Stimulated activated CD8-positive, alpha-beta memory T cell treated with anti-CD3 and anti-CD28 coated beads, Interleukin-2, amount 100 ng/mL, for 1 hour (primary cell): ENCODE results near the gene PRKN.

Experiments used
- DNase-seq, 2 donors: peaks; one replicate each; pipeline ENCODE4 v3.0.0-alpha.2; 2020; ENCODE audit warnings: low read depth in 2 of 2

Gene PRKN

DNA sequence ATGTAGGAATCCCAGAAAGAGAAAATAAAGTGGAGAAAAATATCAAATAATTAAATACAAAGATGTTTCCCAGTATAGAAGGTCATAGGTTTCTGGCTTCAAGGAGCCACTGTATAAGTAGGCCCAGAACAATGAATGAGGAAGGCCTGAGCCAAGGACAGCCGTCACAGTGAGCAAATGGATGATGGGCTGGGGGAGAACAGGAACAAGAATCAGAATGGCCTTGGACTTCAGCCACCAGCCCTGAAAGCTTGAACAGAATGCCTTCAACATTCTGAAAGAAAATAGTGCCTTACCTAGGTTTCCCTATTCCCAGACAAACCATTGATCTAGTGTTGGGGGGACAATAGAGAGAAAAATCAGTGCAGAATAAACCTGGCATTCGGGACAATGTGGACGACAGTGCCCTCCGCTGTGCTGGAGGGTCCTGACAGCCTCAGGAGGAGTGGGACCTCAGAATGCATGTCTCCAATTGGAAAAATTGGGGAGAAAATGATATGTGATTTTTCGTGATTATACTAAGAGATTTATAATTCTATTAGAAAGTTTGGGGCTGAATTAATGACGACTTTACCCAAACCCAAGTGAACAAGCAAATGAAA is 1119.8 kb downstream of the PRKN start:
- no peak for DNase-seq

DNA sequence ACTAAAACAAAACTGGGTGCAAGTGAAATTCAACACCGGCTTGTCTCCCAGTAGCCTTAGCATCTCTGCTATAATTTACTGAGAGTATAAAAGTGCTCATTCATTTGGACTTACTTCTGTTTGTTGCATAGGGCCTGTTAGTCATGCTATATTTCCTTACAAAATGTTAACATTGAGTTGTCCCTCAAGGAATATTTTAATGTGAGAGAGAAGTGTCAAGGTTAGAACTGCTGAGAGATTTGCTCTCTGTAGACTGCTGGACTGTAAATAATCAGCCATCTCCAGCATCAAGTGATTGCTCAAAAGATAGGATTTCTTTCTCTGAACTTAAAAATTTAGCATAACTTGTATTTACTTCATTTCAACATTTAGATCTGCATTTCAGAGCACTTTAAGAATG is 1125.2 kb downstream of the PRKN start:
- no peak for DNase-seq

DNA sequence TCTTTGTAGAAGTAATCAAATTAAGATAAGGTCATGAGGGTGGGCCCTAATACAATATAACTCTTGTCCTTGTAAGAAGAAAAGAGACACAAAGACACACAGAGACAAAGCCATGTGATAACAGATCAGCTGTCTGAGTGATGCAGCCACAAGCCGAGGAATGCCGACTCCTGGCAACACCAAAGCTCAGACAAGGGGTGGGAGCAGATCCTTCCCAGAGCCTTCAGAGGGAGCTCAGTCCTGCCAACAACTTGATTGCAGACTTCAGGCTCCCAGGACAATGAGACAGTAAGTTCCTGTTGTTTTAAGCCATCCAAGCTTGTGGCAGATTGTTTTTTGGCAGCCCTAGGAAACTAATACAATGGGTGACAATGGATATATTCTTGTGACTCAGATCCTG is 1128.7 kb downstream of the PRKN start:
- no peak for DNase-seq

DNA sequence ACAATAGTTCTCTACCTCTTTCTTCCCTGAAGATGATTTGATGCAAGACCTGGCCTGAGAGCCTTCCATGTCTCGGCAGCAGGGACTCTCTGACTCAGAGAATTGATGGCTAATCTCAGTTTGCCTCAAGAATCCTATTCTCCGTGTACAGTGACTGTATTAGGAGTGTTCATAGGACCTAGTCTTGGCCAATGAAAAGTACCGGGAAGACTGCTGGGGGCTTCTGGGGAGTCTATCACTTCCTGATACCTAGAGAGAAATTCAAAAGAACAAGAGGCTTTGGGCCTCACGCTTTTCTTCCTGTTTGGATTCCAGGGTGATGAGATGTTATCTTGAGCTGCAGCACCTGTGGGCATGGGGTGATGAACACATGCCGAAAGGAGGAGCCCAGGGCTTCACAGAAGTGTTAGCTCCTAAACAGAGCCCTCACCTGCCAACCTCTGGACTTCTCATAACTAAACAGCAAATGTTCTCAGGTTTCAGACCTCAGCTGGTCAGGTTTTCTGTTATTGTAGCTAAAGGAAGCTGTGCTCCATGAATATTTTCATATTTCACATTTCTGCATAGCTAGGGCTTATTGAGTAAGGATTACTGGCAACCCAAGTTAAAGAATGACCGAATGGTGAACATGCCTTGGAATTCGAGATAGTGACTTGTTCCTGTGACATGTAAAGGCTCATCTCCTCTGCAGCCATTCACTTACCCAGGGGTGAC is 1130.6 kb downstream of the PRKN start:
- no peak for DNase-seq

DNA sequence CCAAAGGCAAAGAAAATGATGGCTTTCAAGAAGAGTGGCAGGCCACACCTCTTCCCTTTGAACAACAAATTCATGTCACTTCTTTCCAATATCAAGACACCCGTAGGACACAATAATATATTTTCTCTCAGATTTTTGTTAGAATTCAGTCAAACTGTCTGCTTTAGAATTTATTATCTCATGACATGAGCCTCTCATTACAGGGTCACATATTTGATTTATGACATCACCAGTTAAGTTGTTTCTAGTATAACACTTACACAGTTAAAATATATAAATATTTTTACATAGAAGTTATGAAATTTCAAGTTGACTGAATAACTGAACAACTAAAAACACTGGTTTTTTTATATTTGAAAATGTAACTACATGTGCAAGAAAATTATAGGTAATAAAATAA is 1133.2 kb downstream of the PRKN start:
- no peak for DNase-seq

DNA sequence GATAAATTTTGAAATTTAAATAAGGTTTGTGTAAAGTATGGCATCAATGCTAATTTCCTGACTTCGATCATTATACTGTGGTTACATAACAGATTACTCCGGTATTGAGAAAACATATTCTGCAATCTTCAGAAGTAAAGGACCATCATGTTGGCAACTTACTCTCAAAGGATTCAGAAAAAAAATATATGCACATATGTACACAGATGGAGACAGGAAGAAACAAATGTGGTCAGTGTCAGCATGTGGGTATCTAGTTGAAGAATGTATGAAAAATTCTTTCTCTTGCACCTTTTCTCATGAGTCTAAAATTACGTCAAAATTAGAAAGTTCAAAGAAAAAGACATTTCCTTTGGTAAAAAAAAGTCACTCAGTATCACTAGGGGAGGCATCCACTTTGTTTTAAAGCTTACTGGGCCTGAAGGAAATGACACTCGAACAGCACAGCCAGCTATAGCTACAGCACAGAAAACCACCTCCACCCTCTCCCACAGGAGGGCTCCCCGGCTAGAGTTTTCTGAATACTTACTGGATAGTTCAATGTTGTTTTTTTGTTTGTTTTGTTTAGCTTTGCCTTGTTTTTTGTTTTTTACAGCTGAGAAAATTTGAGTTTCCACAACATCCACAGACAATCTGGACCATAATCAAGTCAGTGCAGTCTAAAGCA is 1136.5 kb downstream of the PRKN start:
- DNase-seq, result no peak

DNA sequence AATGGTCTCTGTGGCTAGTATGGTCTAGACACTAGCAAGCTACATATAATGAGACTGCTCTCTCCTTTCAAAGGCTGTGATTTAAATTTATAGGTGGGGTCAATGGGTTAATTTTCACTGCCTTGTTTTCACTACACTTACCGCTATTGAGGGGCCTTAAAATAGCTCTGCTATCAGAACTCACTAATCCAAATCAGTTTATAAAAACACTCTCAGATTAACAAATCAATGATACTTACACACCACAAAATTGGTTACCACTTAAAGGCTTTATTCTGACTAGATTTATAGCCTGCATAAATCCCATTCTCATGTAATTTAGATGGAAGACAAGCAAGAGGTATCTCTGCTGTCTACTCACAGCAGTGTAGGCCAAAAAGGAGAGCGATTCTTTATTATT is 1140.7 kb downstream of the PRKN start:
- no peak for DNase-seq

DNA sequence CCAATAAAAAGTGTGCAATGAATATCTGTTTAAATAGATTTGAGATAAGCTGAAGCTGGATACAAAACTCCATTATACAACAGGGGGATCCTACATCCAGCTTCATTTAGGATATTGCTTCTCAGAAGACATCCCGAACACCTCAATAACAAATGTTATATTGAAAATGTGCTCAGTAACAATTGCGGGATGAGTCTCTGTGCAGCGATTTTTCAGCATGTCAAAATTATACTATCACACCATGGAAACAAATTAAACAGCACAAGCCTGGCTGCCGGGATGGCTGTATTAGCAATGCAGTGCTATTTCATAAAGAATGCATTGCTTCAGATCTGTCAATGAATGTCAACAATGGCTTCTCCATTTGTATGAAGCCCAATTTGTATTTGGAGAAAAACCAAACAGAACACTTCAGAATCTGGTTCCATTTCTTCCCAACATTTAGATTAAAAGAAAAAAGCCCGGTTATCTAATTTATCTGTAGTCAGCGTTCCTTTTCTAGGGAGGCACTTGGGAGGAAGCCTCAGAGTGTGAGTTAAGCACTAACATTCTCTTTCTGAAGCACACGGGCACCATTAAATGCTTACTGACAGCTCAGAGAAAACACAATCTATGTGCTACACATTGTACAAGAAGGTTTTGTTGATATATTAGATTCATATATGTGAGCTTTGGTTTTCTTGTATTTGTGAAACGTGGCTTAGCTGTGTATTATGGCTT is 1142.8 kb downstream of the PRKN start:
- no peak for DNase-seq

DNA sequence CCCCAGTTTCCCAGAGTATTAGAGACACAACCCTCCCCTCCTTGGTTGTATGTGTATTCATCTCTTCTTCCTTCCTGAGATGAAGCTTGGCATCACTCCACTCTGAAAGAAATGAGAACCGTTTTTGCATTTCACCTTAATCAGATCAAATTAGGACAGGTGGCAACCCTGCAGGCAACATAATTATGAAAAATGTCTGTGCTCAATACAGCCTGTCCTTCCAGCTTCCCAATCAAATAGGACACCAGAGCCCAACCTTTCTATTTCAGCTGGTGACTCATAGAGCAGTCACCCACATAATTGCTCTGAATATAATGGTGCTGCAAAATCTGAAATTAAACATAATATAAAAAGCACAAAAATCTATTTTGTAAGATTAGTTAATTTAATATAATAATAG is 1143.5 kb downstream of the PRKN start:
- DNase-seq, result no peak

DNA sequence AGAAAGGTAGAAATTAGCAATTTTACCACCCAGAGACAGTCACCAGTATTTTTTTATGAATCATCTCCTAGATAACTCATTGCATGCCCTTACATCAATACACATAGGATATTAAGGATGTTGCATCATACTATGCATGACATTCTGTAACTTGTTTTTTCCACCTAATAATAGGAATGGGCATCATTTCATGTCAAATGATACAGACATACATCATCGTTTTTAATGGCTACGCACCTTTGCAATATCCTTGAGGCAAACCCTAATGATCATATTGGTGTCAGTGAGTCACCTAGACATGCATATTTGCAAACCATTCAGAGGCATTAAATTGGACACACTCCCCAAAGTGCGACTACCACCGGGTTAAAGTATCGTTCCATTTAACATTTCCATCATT is 1144.0 kb downstream of the PRKN start:
- DNase-seq, result no peak

DNA sequence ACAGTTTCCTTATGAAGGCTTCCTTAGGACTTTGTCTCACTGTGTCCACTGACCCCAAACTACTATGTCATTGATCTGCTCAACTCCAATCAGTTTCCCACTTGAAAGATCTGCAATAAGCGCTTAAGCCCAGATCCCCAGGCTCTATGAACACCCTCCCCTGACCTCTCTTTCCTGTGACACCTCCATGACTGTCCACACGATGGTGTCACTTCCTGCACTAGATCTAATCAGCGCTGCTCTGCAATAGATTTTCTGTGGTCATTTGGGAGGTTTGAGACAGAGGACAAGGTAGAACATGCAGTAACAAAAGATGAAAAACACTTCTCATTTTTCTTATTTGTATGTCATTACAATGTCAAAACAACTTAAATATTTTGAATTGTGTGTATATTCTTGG is 1149.1 kb downstream of the PRKN start:
- DNase-seq, result no peak

DNA sequence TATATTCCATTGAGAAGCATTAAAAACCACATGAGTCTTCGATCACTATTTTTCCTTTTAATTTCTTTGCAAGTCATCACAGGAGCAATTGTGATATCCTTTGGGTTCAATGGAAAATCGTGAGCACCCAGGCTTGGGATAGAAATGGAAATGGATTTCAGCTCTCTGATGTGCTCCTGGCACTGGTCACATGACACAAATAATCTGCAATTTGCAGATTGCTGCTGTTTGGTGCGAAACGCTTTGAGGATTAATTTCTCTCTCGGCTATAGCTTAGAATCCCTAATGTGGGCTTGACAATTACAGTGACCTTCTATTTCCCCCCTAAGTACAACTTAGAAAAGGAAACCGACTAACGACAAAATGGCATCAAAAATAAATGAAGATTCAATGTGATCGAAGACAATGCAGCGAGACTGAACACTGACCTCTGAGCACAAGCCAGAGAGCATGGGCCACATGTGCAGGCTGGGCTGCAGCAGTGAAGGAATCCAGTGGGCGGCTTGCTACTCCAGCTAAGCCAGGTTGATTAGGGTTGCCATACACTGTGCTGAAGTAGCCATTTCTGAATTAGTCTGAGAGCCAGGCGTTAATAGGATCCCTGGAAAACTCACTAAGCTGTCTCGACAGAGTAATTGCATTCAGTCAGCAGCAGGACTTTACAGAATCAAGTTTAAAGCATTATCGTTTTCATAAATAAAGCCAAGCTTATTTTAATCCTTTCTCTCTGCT is 1151.9 kb downstream of the PRKN start:
- DNase-seq, result no peak

DNA sequence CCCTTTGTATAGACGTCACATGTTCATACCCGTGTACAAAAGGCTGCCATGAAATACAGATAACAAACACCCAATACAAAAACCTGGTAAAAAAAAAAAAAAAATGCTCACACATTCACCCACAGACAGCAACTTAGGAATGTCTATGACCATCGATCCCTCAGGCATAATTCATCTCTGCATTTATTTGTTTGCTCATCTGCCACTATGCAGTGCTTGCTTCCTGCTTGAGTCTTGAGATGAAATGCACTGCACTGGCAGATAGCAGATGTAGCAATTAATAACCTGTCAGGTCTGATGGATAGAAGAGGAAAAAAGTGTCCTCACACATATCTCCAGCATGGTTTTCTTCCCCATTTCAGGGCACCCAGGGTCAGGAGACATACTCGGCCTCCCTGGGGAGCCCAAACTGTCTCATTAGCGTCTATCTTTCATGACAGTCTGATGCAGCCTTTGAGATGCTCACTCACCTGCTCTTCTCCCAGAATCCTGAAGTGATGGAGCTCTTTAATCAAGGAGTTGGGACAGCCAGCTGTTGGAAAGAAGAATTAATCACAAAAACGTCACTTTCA is 1158.6 kb downstream of the PRKN start:
- no peak for DNase-seq

DNA sequence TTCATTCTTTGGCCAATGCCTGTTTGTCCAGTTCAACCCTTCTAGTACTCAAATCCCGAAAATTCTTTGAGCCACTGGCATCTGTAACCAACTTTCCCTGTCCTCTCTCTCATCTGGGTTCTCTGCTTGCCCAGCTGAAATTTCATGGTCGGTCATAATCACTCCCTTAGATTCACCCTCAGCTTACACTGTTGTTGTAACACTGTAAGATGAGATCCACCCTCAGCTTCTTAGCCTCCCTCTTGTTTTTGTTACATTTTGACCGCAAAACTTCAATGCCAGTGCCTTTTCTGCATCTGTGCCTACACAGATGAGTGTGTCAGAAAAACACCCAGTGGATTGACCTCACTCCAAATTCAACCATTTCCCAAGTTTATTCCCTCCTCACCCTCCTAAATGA is 1162.6 kb downstream of the PRKN start:
- no peak for DNase-seq

DNA sequence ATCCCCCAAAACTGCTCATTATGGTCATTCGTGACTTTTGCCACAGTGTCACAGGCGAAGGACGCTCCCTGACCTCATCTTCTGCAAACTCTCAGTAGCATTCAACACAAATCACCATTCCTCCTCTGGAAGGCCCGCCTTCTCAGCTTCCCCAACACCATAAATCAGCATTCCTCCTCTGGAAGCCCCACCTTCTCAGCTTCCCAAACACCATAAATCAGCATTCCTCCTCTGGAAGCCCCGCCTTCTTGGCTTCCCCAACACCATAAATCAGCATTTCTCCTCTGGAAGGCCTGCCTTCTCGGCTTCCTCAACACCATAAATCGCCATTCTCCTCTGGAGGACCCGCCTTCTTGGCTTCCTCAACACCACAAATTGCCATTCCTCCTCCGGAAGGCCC is 1165.7 kb downstream of the PRKN start:
- no peak for DNase-seq

DNA sequence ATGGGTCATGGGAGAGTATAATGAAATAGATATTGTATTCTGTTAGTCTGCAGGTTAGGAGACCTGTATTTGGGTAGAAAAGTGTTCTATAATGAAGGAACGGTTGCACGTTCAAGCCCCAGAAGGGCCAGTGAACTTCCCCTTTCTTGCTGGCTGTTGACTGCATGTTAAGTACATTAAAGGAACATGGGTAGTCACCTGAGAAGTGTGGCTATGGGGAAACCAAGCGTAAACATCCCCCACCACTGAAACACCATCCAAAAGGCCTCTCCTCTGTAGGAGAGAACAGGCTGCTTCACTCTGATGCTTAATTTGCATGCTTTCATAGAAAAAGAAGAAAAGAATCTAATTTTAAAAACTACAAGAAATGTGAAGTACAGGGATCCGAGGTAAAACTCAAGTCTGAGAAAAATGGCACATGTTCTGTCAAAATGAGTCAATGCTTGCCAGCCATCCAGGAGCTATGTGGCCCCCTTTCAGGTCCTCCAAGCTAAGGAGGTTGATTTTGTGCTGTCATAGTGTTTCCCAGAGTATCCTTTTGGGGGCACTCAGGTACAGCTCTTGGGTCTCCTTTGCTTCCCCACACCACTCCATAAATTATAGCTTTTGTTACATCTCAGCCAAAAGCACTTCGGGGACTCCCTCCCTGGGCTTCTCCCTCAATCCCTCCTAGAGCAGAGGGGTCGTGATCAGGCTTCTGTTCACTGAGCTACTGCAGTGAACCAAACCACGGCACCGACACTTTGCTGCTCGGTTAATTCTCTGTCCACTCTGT is 1170.0 kb downstream of the PRKN start:
- DNase-seq, result no peak

DNA sequence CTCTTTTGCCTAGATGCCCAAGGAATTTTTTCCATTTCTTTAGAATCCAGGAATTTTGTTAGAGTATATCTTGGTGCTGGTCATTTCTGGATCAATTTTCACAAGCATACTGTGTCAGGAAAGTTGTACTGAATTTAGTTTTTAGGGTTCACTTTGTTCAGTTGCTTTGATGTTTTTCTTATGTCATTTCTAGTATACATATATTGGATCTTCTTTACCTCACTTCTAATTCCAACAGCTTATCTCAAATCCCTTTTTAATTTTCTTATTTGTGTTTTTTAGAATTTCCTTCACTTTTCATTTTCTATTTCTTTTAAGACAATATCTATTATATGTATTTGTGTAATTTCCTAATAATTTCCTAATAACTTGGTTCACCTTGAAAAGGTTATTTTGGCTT is 1172.7 kb downstream of the PRKN start:
- DNase-seq, result no peak

DNA sequence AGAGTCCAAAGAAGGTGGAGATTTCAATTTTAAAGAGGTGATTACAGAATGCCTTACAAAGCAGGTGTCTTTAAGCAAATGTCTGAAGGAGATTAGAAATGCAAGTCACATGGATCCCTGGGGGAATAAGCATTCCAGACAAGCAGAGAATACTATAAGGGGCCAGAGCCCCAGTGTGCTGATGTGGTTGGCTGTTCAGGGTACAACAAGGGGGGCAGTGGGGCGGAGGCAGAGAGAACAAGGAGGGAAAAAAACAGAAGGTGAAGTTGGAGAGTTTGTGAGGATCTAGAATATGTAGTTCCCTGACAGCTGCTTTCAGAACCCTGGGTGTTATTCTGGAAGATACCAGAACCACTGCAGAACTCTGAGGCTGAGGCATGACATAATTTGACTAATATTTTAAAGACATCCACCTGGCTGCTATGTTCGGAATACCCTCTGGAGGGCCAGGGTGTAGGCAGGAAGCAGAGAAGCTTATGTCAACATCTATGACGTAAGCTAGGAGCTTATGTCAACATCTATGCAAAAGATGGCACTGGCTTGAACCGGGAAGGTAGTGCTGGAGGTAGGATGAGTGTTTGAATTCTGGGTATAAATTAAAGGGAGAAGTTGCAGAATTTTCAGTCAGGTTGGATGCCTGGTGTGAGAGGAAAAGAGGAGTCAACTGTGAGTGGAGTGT is 1177.5 kb downstream of the PRKN start:
- no peak for DNase-seq

DNA sequence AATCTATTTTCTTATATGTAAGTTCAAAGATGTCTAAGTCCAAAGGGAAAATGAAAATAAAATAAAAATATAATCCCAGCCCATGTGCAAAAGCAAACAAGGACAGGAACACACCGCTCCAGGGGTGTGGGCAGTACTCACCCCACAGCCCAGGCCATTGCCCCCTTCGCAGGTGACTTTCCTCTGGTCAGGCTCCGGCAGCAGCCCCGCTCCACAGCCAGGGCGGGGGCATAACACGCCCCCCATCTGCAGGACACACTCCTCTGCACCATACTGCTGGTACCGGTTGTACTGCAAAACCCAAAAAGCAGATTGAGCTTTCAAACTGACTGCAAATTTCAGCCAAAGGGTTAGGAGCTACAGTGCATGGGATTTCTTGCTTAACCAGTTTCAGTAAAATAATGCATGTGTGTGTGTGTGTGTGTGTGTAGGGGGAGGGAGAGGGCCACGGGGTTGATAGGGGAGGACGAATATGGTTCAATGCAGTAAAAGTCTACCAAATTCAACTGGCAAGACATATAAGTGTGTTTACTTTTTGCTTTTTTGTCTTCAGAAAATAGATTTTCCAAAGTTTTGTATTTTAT is 1178.8 kb downstream of the PRKN start:
- DNase-seq, result no peak

DNA sequence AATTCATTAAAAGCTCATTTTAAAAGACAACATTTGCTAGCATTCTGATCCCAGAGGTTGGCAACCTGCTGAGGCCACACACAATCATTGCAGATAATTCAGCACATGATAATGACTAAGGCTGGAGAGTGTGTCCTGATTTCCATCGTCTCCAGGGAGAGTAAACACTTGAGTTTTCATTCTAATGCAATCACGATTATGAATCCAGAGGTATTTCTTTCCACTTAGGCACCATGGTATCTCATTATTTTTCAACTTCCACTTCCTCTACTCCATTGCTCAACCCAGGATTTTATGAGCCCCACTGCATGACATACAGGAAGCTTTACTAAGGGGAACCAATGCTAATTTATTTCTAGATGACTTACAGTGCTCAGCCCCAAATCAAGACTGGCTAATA is 1179.9 kb downstream of the PRKN start:
- DNase-seq, result no peak
